ENCODE results near the gene TAS1R2. TPM values are rescaled to one million over a fixed set of nuclear protein-coding genes. Genes with fewer than 3 reads are reported as not detected.

The TAS1R2 gene
- total RNA-seq, 2 donors from 2014 or later = not detected

DNA sequence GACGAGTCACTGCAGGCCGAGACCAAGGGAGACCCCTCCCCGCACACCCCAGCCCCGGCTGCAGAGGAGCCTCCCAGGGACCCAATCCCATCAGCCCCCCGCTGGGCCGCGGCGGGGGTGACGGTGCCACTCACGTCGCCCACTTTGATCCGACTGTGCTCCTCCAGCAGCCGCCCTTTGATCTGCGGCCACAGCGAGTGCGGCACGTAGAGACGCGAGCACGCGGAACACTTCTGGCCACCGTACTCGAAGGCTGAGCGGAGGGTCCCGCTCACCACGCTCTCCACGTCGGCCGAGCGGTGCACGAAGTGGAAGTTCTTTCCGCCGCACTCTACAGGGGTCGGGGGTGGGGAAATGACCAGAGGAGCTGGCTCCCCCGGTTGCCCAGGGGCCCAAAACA lies 17.8 kb upstream of the TAS1R2 start:
- peaks cover 4% of the 10 kb centered on the region for H3K4me1 ChIP-seq (replicated peaks)
- TF ChIP-seq POLR2A (IDR thresholded peaks at IDR 0.05) (no peak), POLR2AphosphoS5 (IDR thresholded peaks at IDR 0.05) (no peak), CTCF (IDR thresholded peaks at IDR 0.05) (no peak)
- H3K4me3 ChIP-seq = no peak overlapping the region
- no peaks in the 10 kb centered on the region for H3K36me3 ChIP-seq
- 89% methylated on average over 31 of the region's 35 CpGs for WGBS
- intact Hi-C loops (cut with DNase I) = no loop called here
- H3K9me3 ChIP-seq = no peaks in the 10 kb centered on the region
- H3K27me3 ChIP-seq (replicated peaks; ENCODE audit: insufficient read depth) = no peaks in the 10 kb centered on the region
- no peak overlapping the region for H3K27ac ChIP-seq
- no peak for DNase-seq (ENCODE audit: low spot score)

DNA sequence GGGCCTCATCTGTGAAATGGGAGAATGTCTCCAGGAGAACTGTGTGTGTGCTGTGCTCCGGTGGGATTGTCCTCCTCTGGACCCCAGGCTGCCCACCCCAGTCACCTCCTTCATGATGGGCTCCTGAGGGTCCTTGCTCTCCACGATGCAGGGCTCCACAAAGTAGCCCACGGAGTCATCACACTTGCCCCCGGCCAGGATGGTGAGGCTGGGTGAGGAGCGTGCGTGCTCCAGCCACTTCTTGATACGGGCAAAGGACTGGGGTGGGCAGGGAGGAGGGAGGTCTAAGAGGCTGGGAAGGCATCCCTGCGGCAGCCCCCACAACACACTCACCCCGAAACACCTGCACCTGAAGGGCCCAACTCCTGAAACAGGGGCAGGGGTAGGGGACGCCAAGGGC lies 16.8 kb upstream of the TAS1R2 start:
- no peaks in the 10 kb centered on the region for H3K27me3 ChIP-seq (replicated peaks; ENCODE audit: insufficient read depth)
- H3K9me3 ChIP-seq = no peaks in the 10 kb centered on the region
- H3K27ac ChIP-seq = no peak overlapping the region
- TF ChIP-seq POLR2A (IDR thresholded peaks at IDR 0.05) = no peak
- TF ChIP-seq POLR2AphosphoS5 (IDR thresholded peaks at IDR 0.05) = no peak
- TF ChIP-seq CTCF (IDR thresholded peaks at IDR 0.05) = no peak
- intact Hi-C loops (cut with DNase I) = no loop called here
- H3K4me1 ChIP-seq (replicated peaks) = no peaks in the 10 kb centered on the region
- H3K4me3 ChIP-seq = no peak overlapping the region
- WGBS = 85% methylated on average over 10 of the region's 10 CpGs
- no peaks in the 10 kb centered on the region for H3K36me3 ChIP-seq
- no peak for DNase-seq (ENCODE audit: low spot score)

- no peak overlapping the region for H3K4me3 ChIP-seq
- intact Hi-C loops (cut with DNase I) = loop anchor here (2.0 kb wide), 1 partner anchor 277 kb away; no protein-coding TSS in a partner anchor
Observed at GRCh38 chr1:18875796-18876128, 16.3 kb upstream of the TAS1R2 start.

GRCh38 chr1:18875107-18875795 lies 15.8 kb upstream of the TAS1R2 start:
- DNase-seq (ENCODE audit: low spot score) = peak; percentile 75
- 49% methylated on average over 19 of the region's 20 CpGs for WGBS

More at GRCh38 chr1:18875796-18876128, 16.3 kb upstream of the TAS1R2 start:
- WGBS = 97% methylated on average over 3 of the region's 3 CpGs
- DNase-seq (ENCODE audit: low spot score) = no peak
- Histone ChIP-seq H3K9me3 (no peaks in the 10 kb centered on the region), H3K36me3 (no peaks in the 10 kb centered on the region), H3K27me3 (replicated peaks; ENCODE audit: insufficient read depth) (no peaks in the 10 kb centered on the region), H3K27ac (no peak overlapping the region), H3K4me1 (replicated peaks) (no peaks in the 10 kb centered on the region)
- TF ChIP-seq POLR2AphosphoS5 (IDR thresholded peaks at IDR 0.05) = no peak
- TF ChIP-seq POLR2A (IDR thresholded peaks at IDR 0.05) = no peak
- TF ChIP-seq CTCF (IDR thresholded peaks at IDR 0.05) = no peak

More at GRCh38 chr1:18875107-18875795, 15.8 kb upstream of the TAS1R2 start:
- intact Hi-C loops (cut with DNase I) = loop anchor here (2.0 kb wide), 1 partner anchor 276 kb away; no protein-coding TSS in a partner anchor
- TF ChIP-seq CTCF (IDR thresholded peaks at IDR 0.05) (peak; percentile 55 to 81 (median 76)), POLR2A (IDR thresholded peaks at IDR 0.05) (no peak), POLR2AphosphoS5 (IDR thresholded peaks at IDR 0.05) (no peak)
- Histone ChIP-seq H3K4me3 (no peak overlapping the region), H3K36me3 (no peaks in the 10 kb centered on the region), H3K27me3 (replicated peaks; ENCODE audit: insufficient read depth) (no peaks in the 10 kb centered on the region), H3K4me1 (replicated peaks) (no peaks in the 10 kb centered on the region), H3K27ac (no peak overlapping the region), H3K9me3 (no peaks in the 10 kb centered on the region)

Data from prostate gland (tissue), 2 donors.